GM23248 (cell line): Measurements from ENCODE around the gene COL9A1. TPM values are rescaled to one million over a fixed set of nuclear protein-coding genes. Genes with fewer than 3 reads are reported as not detected.
A peak's percentile ranks its signal among the peaks of the same experiment; 100 is the strongest.
"Not testable (repeated sequence)": the region's sequence is repeated elsewhere in the genome, so short reads cannot be mapped to it uniquely, and the experiment has no call there.

Source experiments
- DNase-seq: peaks from one replicate; pipeline ENCODE4 v3.0.0-alpha.2; 2015
- H2AFZ ChIP-seq: fragments of 200-600 bp; sonication (generic); 2 replicates; pipeline ENCODE4 v1.6.1; 2016; ENCODE audit warnings: antibody characterized with exemption
- H3F3A ChIP-seq: fragments of 200-600 bp; sonication (generic); 2 replicates; pipeline ENCODE4 v1.6.1; 2016; ENCODE audit warnings: mild to moderate bottlenecking, antibody characterized with exemption, mixed run types; ENCODE audit not compliant: insufficient read depth
- H3K27ac ChIP-seq: fragments of 200-600 bp; sonication (generic); 2 replicates; pipeline ENCODE4 v1.5.1; 2016; ENCODE audit warnings: mild to moderate bottlenecking
- H3K27me3 ChIP-seq: fragments of 200-600 bp; sonication (generic); replicated peaks from 2 replicates; pipeline ENCODE4 v1.6.1; 2016; ENCODE audit warnings: mild to moderate bottlenecking; ENCODE audit not compliant: insufficient read depth
- H3K36me3 ChIP-seq: fragments of 200-600 bp; sonication (generic); 2 replicates; pipeline ENCODE4 v1.6.1; 2016; ENCODE audit warnings: low read depth, mild to moderate bottlenecking
- H3K4me1 ChIP-seq: fragments of 200-600 bp; sonication (generic); 2 replicates; pipeline ENCODE4 v1.6.1; 2016; ENCODE audit warnings: mild to moderate bottlenecking; ENCODE audit not compliant: insufficient read depth
- H3K4me2 ChIP-seq: fragments of 200-600 bp; sonication (generic); one replicate; pipeline ENCODE4 v1.6.1; 2016; ENCODE audit warnings: mild to moderate bottlenecking; ENCODE audit not compliant: unreplicated experiment
- H3K4me3 ChIP-seq: fragments of 200-600 bp; sonication (generic); 2 replicates; pipeline ENCODE4 v1.5.1; 2016; ENCODE audit warnings: mild to moderate bottlenecking
- H3K79me2 ChIP-seq: fragments of 200-600 bp; sonication (generic); 2 replicates; pipeline ENCODE4 v1.6.1; 2016; ENCODE audit warnings: mild to moderate bottlenecking; ENCODE audit not compliant: insufficient read depth
- H3K9ac ChIP-seq: fragments of 200-600 bp; sonication (generic); 2 replicates; pipeline ENCODE4 v1.6.1; 2016; ENCODE audit warnings: mild to moderate bottlenecking
- H3K9me2 ChIP-seq: fragments of 200-600 bp; sonication (generic); 2 replicates; pipeline ENCODE4 v1.6.1; 2016; ENCODE audit warnings: mixed run types, mild to moderate bottlenecking, moderate library complexity; ENCODE audit not compliant: insufficient read depth
- H3K9me3 ChIP-seq: fragments of 200-600 bp; sonication (generic); one replicate; pipeline ENCODE4 v1.6.1; 2017; ENCODE audit warnings: low read depth
- H4K20me1 ChIP-seq: fragments of 200-600 bp; sonication (generic); 2 replicates; pipeline ENCODE4 v1.6.0; 2016; ENCODE audit not compliant: insufficient read depth
- EZH2 ChIP-seq: fragments of 200-600 bp; sonication (generic); IDR thresholded peaks from 2 replicates; pipeline ENCODE4 v1.6.1; 2018; ENCODE audit warnings: antibody characterized with exemption, mild to moderate bottlenecking; ENCODE audit not compliant: insufficient read depth, poor library complexity, severe bottlenecking
- EZH2phosphoT487 ChIP-seq: fragments of 200-600 bp; sonication (generic); IDR thresholded peaks from 2 replicates; pipeline ENCODE4 v1.6.1; 2018; ENCODE audit warnings: antibody characterized with exemption, moderate library complexity, mild to moderate bottlenecking, low read depth; ENCODE audit not compliant: insufficient read depth
- WGBS, 2 experiments: methylation state at CpG; one replicate each; pipeline ENCODE4 v1.1.6; 2015 to 2017; ENCODE audit warnings: low lambda C conversion rate in 2 of 2, low coverage in 1 of 2; ENCODE audit errors: missing lambda C conversion rate in 2 of 2; 5-methylcytosine and 5-hydroxymethylcytosine counted together
- in situ Hi-C: fragments of 300-500 bp; cut with MboI; formaldehyde crosslinking; loops from 2 replicates; pipeline ENCODE4 v1.15.0; 2020
- polyA plus RNA-seq: library from polyadenylated mRNA; unstranded; fragments of >200 nt; fragmentation: Nextera tagmentation; extraction: Ambion mirVana; gene quantifications from 2 replicates; pipeline ENCODE4 v1.2.1, GENCODE V29; 2016
- total RNA-seq: library from RNA; depleted of rRNA; stranded (reverse); fragments of >200 nt; shearing (Covaris generic); gene quantifications from 2 replicates; pipeline ENCODE4 v1.2.3, GENCODE V29; 2014

Gene COL9A1
- total and polyA plus RNA-seq, 2 experiments from 2014 or later: not detected

GRCh38 chr6:70309243-70309642 lies 6.4 kb upstream of the COL9A1 start:
- no peaks in the 10 kb centered on the region for H3K36me3 ChIP-seq
- no peak for DNase-seq
- H4K20me1 ChIP-seq: no peaks in the 10 kb centered on the region
- H3K9ac ChIP-seq: no peak overlapping the region
- in situ Hi-C loops: no loop called here
- no peak overlapping the region for H3K27ac ChIP-seq
- 5 to 6% methylated on average over 2 of the region's 2 CpGs for WGBS, 2 experiments
- no peaks in the 10 kb centered on the region for H3K9me3 ChIP-seq
- H2AFZ ChIP-seq: no peak overlapping the region
- no peaks in the 10 kb centered on the region for H3K79me2 ChIP-seq
- no peaks in the 10 kb centered on the region; the same call in 1 of the 2 replicates for H3K4me1 ChIP-seq
- no peaks in the 10 kb centered on the region for H3F3A ChIP-seq
- TF ChIP-seq EZH2: no peak
- peaks cover 76% of the 10 kb centered on the region for H3K27me3 ChIP-seq
- H3K4me2 ChIP-seq: no peak overlapping the region
- H3K4me3 ChIP-seq: no peak overlapping the region
- H3K9me2 ChIP-seq: no peaks in the 10 kb centered on the region

DNA sequence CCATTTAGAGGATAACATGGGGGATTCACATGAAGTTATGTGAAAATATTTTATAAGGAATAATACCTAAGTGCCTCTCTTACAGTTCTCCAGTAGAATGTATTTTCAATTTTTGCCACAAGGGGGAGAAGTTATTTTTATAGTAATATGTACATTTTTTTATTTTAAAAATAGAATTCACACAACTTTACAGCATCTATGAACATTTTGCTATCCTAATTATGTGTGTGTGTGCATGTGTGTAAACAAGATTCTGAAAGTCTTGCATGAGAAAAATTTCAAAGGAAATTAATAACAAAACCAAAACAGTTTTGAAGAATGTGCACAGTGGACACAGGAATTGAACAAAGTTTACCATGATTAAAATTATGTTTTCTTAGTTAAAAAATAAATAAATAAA lies 5.3 kb upstream of the COL9A1 start:
- H3K9me3 ChIP-seq, H4K20me1 ChIP-seq, H3K9me2 ChIP-seq, H3K9ac ChIP-seq, H2AFZ ChIP-seq, H3K4me1 ChIP-seq, H3K36me3 ChIP-seq, H3K4me2 ChIP-seq, H3F3A ChIP-seq, in situ Hi-C loops, H3K4me3 ChIP-seq, H3K27ac ChIP-seq, DNase-seq, H3K79me2 ChIP-seq: not testable (repeated sequence)
- peaks cover 74% of the 10 kb centered on the region for H3K27me3 ChIP-seq

DNA sequence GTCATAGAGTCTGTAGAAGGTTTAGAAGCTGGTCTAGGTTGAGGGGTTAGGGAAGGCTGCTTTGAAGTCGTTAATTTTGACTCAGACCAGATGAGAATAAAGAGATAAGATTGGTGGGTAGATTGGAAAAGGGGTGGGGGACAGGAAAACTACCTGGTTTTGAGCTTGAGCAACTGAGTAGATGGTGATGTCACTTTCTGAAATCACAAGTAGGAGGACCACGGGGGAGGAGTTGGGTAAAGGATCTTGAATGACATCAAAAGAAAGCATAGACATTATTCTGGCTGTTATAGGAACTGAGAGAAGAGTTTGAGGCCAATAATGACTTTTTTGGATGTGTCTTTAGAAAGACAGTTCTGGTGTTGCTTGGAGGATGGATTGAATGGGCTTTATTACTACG lies 4.1 kb upstream of the COL9A1 start:
- 28 to 33% methylated on average over 3 of the region's 3 CpGs for WGBS, 2 experiments
- Histone ChIP-seq H3K27me3 (peaks cover 69% of the 10 kb centered on the region), H3K4me2 (no peak overlapping the region), H3K36me3 (no peaks in the 10 kb centered on the region), H3K4me1 (no peaks in the 10 kb centered on the region; the same call in 1 of the 2 replicates), H3K9me2 (no peaks in the 10 kb centered on the region), H4K20me1 (no peaks in the 10 kb centered on the region), H3K27ac (no peak overlapping the region), H2AFZ (no peak overlapping the region), H3K4me3 (no peak overlapping the region), H3F3A (no peaks in the 10 kb centered on the region), H3K9me3 (no peaks in the 10 kb centered on the region), H3K79me2 (no peaks in the 10 kb centered on the region), H3K9ac (no peak overlapping the region)
- DNase-seq: no peak
- in situ Hi-C loops: no loop called here
- TF ChIP-seq EZH2 (no peak), EZH2phosphoT487 (no peak)

- Histone ChIP-seq H3K4me3 (no peak overlapping the region), H3K27ac (no peak overlapping the region), H3K9me3 (no peaks in the 10 kb centered on the region), H3K27me3 (peaks cover 59% of the 10 kb centered on the region), H2AFZ (no peak overlapping the region), H4K20me1 (no peaks in the 10 kb centered on the region), H3K9ac (no peak overlapping the region), H3F3A (no peaks in the 10 kb centered on the region), H3K4me2 (no peak overlapping the region), H3K4me1 (no peaks in the 10 kb centered on the region), H3K79me2 (no peaks in the 10 kb centered on the region), H3K36me3 (no peaks in the 10 kb centered on the region), H3K9me2 (no peaks in the 10 kb centered on the region)
- 33 to 46% methylated on average over 1 of the region's 1 CpG for WGBS, 2 experiments
- TF ChIP-seq EZH2: no peak
- TF ChIP-seq EZH2phosphoT487: no peak
- no peak for DNase-seq
- in situ Hi-C loops: no loop called here
These were observed 1.7 kb upstream of the COL9A1 start for GRCh38 chr6:70304616-70305015.

GRCh38 chr6:70299456-70299855 lies 3.4 kb downstream of the COL9A1 start:
- TF ChIP-seq EZH2phosphoT487 (no peak), EZH2 (no peak)
- Histone ChIP-seq H3K4me2 (no peak overlapping the region), H3K36me3 (no peaks in the 10 kb centered on the region), H2AFZ (no peak overlapping the region), H4K20me1 (no peaks in the 10 kb centered on the region), H3K9me2 (no peaks in the 10 kb centered on the region), H3K9ac (no peak overlapping the region), H3K27ac (no peak overlapping the region), H3K4me3 (no peak overlapping the region), H3K9me3 (no peaks in the 10 kb centered on the region), H3K27me3 (peaks cover 22% of the 10 kb centered on the region), H3K79me2 (no peaks in the 10 kb centered on the region), H3K4me1 (no peaks in the 10 kb centered on the region), H3F3A (no peaks in the 10 kb centered on the region)
- WGBS, 2 experiments: 3 to 4% methylated on average over 2 of the region's 2 CpGs
- in situ Hi-C loops: no loop called here
- peak; percentile 24 for DNase-seq
